Peyer's patch (tissue), 4 donors: Measurements from ENCODE around the gene MSH2. TPM values are rescaled to one million over a fixed set of nuclear protein-coding genes. Genes with fewer than 3 reads are reported as not detected.

ENCODE experiments used
- DNase-seq, 3 donors: peaks; one replicate each; pipeline ENCODE4 v3.0.0-alpha.2; 2017 to 2019
- H3K27ac ChIP-seq, 4 donors: fragments of 200-600 bp; sonication (generic); one replicate each; pipeline ENCODE4 v1.5.1; 2016 to 2019
- H3K27me3 ChIP-seq, 2 donors: fragments of 200-600 bp; sonication (generic); one replicate each; pipeline ENCODE4 v1.5.1; 2019
- H3K36me3 ChIP-seq, 3 donors: fragments of 200-600 bp; sonication (generic); one replicate each; pipeline ENCODE4 v1.5.1; 2016 to 2019
- H3K4me1 ChIP-seq, 4 donors: fragments of 200-600 bp; sonication (generic); one replicate each; pipeline ENCODE4 v1.5.1; 2016 to 2019
- H3K4me3 ChIP-seq, 4 donors: fragments of 200-600 bp; sonication (generic); 1 replicate in 3 of 4; 2 replicates in 1 of 4; pipeline ENCODE4 v1.5.1; 2016 to 2019; ENCODE audit warnings: mild to moderate bottlenecking in 1 of 4
- H3K9me3 ChIP-seq, 4 donors: fragments of 200-600 bp; sonication (generic); one replicate each; pipeline ENCODE4 v1.5.1; 2016 to 2019; ENCODE audit warnings: mild to moderate bottlenecking in 1 of 4
- CTCF ChIP-seq, 6 experiments: fragments of 450-650 bp in 4 of 6; fragments of 200-600 bp in 2 of 6; sonication (generic) in 1 of 6; IDR thresholded peaks; one replicate each; pipeline ENCODE4 v1.5.1; 2017 to 2019; ENCODE audit warnings: antibody characterized with exemption in 6 of 6, mild to moderate bottlenecking in 3 of 6, moderate library complexity in 1 of 6
- POLR2A ChIP-seq, 2 donors: fragments of 450-650 bp; IDR thresholded peaks; one replicate each; pipeline ENCODE4 v1.5.1; 2017; ENCODE audit warnings: antibody characterized with exemption in 2 of 2, mild to moderate bottlenecking in 2 of 2, moderate library complexity in 2 of 2
- total RNA-seq, 4 donors: library from RNA; depleted of rRNA; stranded (reverse); fragments of >200 nt; gene quantifications; one replicate each; pipeline ENCODE4 v1.1.0, GENCODE V29; 2016

Gene MSH2
- total RNA-seq, 4 donors from 2014 or later = 5.8 to 23.1 (median 9.2) TPM

GRCh38 chr2:47493317-47494035 lies 90.5 kb downstream of the MSH2 start:
- Histone ChIP-seq H3K4me3 (no peak overlapping the region), H3K27me3 (no peaks in the 10 kb centered on the region), H3K9me3 (no peaks in the 10 kb centered on the region), H3K4me1 (no peaks in the 10 kb centered on the region), H3K36me3 (no peaks in the 10 kb centered on the region), H3K27ac (no peak overlapping the region)
- DNase-seq = no peak
- TF ChIP-seq POLR2A (IDR thresholded peaks at IDR 0.05) = no peak
- TF ChIP-seq CTCF (IDR thresholded peaks at IDR 0.05) = no peak

GRCh38 chr2:47494267-47495130 lies 91.5 kb downstream of the MSH2 start:
- no peaks in the 10 kb centered on the region for H3K27me3 ChIP-seq
- no peak for DNase-seq
- H3K27ac ChIP-seq = no peak overlapping the region
- no peak overlapping the region for H3K4me3 ChIP-seq
- no peaks in the 10 kb centered on the region for H3K36me3 ChIP-seq
- peaks cover 0 to 4% (median 0%) of the 10 kb centered on the region in 4 donors for H3K9me3 ChIP-seq
- TF ChIP-seq CTCF (IDR thresholded peaks at IDR 0.05) = no peak
- TF ChIP-seq POLR2A (IDR thresholded peaks at IDR 0.05) = no peak
- H3K4me1 ChIP-seq = no peaks in the 10 kb centered on the region

GRCh38 chr2:47497843-47498460 lies 95.0 kb downstream of the MSH2 start:
- Histone ChIP-seq H3K4me3 (no peak overlapping the region), H3K9me3 (peaks cover 0 to 10% (median 2%) of the 10 kb centered on the region in 4 donors), H3K4me1 (peaks cover 0 to under 1% (median 0%) of the 10 kb centered on the region in 4 donors), H3K27me3 (no peaks in the 10 kb centered on the region), H3K36me3 (no peaks in the 10 kb centered on the region), H3K27ac (no peak overlapping the region)
- no peak for DNase-seq
- TF ChIP-seq CTCF (IDR thresholded peaks at IDR 0.05) (no peak), POLR2A (IDR thresholded peaks at IDR 0.05) (no peak)

- H3K4me1 ChIP-seq = peaks cover 0 to 4% (median 0%) of the 10 kb centered on the region in 4 donors
- H3K27ac ChIP-seq = no peak overlapping the region
- no peak overlapping the region for H3K4me3 ChIP-seq
- peaks cover 0 to 10% (median 2%) of the 10 kb centered on the region in 4 donors for H3K9me3 ChIP-seq
- DNase-seq = no peak
- TF ChIP-seq POLR2A (IDR thresholded peaks at IDR 0.05) = no peak
- no peak for TF ChIP-seq CTCF (IDR thresholded peaks at IDR 0.05)
- no peaks in the 10 kb centered on the region for H3K27me3 ChIP-seq
- no peaks in the 10 kb centered on the region for H3K36me3 ChIP-seq
Observed at GRCh38 chr2:47499093-47499492, 96.1 kb downstream of the MSH2 start.

GRCh38 chr2:47499621-47500309 lies 96.8 kb downstream of the MSH2 start:
- Histone ChIP-seq H3K27ac (no peak overlapping the region), H3K4me3 (no peak overlapping the region), H3K4me1 (peaks cover 0 to 4% (median 0%) of the 10 kb centered on the region in 4 donors), H3K27me3 (no peaks in the 10 kb centered on the region), H3K9me3 (peaks cover 0 to 10% (median 2%) of the 10 kb centered on the region in 4 donors), H3K36me3 (no peaks in the 10 kb centered on the region)
- no peak for TF ChIP-seq POLR2A (IDR thresholded peaks at IDR 0.05)
- no peak for TF ChIP-seq CTCF (IDR thresholded peaks at IDR 0.05)
- DNase-seq = no peak
